GM21576 (cell line): ENCODE measurements around the gene DNAH3.
"Not testable (repeated sequence)": the region's sequence is repeated elsewhere in the genome, so short reads cannot be mapped to it uniquely, and the experiment has no call there.

Experiments
- ATAC-seq: cut with Tn5 transposase; IDR thresholded peaks from one replicate; pipeline ENCODE4 v1.9.1; 2021; ENCODE audit warnings: mild to moderate bottlenecking, moderate library complexity; ENCODE audit not compliant: unreplicated experiment

Gene DNAH3

DNA sequence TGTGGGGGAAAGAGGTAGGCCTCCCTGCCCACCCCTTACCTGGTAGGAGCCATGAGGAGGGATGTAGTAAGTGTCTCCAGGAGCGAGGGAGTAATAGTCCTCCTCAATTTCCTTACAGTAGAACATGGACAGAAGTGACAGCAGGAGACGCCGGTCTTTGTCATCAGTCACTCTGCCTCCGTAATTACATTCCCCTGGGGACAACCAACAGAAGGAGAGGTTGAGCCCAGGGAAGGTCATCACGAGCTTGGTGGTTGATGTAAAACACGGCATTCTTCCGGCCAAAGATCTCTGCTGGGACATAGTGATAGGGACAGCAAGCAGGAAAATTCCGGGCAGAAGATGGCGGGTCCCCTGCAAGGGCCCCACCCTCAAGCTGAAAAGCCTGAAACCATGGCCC is 202.2 kb downstream of the DNAH3 start:
- ATAC-seq: no peak

DNA sequence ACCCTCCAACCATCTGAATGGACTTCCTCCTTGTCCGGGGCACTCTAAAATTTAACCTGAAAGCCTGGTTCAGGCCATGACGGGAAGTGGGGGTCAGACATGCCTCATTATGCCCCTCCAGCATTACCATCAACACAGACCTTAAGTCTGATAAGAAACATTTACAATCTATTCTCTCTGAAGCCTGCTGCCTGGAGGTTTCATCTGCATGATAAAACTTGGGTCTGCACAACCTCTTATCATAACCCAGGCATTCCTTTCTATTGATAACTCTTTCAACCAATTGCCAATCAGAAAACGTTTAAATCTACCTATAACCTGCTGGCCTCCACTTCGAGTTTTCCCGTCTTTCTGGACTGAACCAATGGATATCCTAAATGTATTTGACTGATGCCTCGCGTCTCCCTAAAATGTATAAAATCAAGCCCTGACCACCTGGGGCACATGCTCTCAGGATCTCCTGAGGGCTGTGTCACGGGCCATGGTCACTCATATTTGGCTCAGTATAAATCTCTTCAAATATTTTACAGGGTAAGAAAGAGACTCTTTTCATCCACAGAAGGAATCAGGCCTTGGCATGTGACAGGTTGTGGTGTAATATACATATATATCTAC is 204.5 kb downstream of the DNAH3 start:
- no peak for ATAC-seq

DNA sequence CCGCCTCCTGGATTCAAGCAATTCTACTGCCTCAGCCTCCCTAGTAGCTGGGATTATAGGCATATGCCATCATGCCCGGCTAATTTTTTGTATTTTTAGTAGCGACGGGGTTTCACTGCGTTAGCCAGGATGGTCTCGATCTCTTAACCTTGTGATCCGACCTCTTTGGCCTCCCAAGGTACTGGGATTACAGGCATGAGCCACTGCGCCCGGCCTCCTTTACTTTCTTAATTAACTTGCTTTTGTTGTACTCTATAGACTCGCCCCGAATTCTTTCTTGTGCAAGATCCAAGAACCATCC is 205.1 kb downstream of the DNAH3 start:
- ATAC-seq: not testable (repeated sequence)

DNA sequence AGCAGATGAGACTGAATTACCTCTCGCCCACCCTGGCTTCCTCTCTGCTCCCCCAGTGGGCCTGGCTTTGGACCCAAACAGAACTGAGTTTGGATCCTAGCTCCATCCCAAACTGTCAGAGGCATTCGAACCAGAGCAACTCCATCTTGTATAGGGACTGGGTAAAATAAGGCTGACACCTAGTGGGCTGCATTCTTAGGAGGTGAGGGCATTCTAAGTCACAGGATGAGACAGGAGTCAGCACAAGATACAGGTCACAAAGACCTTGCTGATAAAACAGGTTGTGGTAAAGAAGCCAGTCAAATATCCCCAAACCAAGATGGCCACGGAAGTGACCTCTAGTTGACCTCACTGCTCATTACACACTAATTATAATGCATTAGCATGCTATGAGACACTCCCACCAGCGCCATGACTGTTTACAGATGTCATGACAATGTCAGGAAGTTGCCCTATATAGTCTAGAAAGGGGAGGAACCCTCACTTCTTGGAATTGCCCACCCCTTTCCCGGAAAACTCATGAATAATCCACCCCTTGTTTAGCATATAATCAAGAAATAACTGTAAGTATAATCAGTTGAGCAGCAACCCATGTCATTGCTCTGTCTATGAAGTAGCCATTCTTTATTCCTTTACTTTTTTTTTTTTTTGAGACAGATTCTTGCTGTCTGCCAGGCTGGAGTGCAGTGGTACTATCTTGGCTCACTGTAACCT is 205.6 kb downstream of the DNAH3 start:
- no peak for ATAC-seq

DNA sequence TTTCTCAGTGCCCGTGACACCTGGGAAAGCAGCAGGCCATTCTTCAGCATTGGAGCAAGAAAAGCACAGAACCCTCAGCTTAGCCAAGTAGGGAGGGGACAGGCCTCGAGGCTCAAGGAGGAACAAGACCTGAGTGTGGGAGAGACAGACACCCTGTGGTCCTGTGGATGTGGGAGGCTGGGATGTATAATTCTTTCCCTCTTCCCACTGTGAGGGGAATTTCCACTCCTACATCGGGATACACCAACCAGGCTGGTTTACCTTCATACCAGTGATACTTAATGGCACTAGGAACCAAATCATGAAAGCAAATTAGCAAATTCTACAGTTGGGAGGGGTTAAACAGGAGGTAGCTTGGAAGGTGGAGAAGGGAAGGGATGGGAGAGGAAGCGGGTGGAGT is 208.4 kb downstream of the DNAH3 start:
- ATAC-seq: no peak

DNA sequence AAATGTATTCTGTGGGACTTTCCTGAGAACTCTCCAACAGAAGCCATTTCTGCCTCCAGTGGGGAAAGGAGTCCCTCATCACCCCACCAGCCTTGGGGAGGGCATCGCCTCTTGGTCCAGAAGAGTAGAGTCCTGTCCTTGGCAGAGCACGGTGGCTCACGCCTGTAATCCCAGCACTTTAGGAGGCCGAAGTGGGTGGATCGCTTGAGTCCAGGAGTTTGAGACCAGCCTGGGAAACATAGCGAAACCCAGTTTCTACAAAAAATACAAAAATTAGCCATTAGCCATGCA is 209.1 kb downstream of the DNAH3 start:
- ATAC-seq: no peak

DNA sequence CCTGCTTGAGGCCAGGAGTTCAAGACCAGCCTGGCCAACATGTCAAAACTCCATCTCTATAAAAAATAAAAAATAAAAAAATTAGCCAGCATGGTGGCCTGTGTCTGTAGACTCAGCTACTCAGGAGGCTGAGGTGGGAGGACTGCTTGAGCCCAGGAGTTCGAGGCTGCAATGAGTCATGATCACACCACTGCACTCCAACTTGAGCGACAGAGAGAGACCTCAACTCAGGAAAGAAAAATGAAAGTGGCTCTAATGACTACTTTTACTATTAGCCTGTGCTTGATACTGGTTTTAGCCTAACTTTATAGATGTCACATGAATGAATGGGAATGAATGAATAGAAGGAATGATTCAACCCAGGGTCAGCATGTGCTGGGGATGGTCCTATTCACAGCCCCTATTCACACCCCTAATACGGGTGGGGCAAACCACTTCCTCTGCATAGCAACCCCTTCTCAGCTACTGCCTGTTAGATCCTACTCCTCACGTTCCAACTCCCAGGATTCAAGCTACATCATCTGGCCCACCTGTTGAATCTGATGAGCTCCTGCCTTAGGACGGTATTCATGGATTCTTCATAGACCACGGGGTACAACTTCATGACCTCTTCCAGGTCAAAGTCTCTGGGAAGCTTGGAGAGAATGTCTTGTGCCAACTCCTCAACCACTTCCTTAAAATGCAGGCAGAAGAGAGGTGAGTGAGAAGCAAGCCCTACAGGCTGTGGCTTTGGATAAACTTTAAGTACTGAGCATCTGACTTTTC is 209.6 kb downstream of the DNAH3 start:
- no peak for ATAC-seq

DNA sequence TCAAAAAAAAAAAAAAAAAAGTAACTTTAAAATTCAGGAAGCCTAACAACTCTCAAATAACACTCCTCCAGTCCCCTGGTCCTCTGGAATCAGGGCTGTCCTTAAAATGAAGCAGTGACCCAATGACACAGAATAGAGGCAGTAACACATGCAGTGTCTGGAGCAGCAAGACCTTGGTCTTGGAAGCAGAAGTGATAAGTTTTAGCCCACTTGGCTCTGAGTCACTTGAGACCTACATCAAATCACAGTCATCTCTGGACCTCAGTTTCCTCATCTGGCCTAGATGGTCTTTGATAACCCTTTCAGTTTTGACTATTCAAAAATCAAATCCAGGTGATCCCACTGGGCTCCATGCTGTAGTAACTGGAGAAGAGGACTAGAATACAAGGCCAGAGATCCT is 211.0 kb downstream of the DNAH3 start:
- ATAC-seq: no peak

DNA sequence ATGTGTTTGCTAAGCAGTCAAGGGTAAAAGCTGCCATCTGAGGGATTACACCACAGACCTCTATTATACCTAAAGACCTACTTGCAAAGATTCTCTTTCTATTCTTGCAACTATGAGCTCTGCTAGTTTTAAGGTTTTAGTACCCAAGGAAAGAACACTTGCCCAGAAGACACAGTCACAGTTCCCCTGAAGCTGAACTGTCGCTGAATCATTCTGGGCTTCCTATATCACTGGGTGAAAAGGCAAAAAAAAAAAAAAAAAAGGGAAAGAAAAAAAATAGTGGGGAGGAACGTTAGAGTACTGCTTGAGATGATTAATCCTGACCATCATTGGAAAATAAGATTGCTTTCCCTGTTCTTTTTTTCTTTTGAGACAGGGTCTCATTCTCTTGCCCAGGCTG is 212.2 kb downstream of the DNAH3 start:
- no peak for ATAC-seq

DNA sequence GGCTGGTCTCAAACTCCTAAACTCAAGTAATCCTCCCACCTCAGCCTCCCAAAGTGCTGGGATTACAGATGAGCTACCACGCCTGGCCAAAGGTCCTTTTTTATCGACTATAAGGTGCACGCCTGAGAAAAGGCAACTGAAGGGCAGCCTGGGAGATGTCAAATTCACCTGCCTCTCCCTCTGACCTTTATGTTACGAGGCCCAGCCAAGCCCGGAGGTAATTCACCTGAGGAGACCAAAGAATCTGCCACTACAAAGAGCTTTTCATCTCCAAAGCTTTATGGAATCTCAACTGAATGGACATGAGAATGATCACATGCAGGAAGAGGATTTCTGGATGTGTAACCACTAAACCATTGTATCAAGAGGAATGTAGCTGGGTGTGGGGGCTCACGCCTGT is 212.9 kb downstream of the DNAH3 start:
- ATAC-seq: no peak

DNA sequence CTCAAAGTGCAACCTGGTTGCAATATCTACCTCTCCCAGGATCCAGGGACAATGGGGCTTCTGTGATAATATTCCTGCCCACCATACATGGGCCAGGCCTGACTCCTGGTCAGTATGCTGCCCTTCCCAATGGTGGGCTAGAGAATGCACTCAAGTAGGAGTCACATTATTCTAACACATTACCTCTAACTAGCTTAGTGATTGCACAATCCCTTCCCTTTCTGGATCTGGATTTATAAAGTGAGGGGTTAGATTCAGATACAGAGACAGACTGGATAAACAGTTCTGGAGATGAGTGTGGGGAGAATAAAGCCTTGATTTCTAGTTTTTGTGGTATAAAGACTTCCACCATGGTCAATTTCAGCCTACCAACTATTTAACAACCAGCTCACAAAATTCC is 217.1 kb downstream of the DNAH3 start:
- ATAC-seq: no peak

DNA sequence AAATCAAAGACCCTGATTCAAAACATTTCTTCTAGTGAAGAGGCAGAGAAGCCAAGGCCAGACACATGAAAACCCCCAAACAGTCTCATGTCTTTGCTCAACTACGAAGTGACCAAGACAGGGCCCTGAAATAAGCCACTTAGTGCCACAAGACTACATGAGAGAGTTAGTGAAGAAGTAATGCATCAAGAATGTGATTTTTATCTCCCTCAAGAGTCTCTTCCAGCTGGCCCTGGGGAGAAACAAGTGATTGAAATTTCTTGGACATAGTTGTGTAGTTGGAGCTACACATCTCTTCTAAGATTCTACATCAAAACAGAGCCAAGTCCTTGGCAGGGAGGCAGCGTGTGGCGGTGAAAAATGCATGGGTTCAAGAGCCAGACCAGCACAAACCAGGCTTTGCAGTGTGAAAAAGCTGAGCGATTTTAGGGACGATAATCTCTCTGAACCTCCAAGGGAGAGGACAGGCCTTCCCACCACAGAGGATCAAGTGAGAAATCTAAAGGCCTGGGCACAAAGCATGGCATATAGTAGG is 219.5 kb downstream of the DNAH3 start:
- ATAC-seq: no peak

DNA sequence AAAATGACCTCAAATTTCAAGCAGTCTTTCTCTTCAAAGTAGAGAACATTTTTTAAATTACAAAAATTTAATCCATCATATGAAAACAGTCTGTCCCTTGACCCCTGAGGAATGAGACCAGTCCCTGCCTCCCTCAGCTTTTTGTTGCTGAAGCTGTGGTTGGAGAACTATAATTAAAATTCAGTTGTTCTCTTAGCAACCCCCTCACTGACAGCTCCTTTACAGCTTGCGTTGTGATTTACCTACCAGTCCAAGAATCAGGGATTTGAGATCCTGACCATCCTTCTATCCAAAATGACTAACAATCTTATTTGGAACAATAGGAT is 220.3 kb downstream of the DNAH3 start:
- ATAC-seq: no peak

DNA sequence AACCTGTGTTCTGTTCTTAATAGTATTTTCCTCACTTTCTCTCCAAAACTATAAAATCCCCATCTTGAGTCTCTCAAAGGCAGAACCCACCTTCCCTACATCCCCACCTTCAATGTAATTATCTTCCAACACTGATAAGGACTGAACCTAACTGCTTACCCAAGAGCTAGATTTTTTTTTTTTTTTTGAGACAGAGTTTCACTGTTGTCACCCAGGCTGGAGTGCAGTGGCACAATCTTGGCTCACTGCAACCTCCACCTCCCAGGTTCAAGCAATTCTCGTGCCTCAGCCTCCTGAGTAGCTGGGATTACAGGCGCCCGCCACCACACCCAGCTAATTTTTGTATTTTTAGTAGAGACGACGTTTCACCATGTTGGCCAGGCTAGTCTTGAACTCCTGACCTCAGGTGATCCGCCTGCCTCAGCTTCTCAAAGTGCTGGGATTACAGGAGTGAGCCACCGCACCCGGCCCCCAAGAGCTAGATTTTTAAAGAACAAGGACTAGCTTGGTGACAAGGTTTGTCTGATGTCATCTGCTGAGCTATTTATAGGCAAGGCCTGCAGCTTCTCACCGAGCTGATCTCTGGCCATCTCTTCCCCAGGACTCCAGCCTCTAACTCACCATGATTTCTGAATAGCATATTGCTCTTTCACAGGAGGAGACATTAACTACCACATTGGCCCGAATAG is 220.8 kb downstream of the DNAH3 start:
- ATAC-seq: not testable (repeated sequence)

DNA sequence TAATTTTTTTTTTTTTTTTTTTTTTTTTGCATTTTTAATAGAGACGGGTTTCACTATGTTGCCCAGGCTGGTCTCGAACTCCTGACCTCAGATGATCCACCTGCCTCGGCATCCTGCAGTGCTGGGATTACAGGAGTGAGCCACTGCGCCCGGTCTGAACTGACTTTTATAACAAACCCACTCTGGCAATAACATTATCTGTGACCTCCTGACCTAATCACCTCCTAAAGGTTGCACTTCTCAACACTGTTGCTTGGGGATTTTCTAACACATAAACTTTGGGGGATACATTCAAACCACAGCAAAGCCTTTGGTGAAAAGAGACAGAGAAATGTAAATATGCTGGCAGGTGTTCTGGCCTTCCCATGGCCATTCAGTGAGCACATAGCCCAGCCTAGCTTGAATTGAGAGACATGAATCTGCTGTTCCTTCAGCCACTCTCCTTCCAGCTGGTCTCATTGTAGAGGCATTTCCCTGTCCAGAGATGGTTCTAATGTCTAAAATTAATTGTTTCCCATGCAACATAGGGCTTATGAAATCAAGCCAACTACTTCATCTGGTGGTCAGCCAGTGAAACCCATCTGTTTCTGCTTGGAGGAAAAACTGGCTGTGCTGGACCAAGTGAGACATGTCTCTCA is 221.8 kb downstream of the DNAH3 start:
- no peak for ATAC-seq

DNA sequence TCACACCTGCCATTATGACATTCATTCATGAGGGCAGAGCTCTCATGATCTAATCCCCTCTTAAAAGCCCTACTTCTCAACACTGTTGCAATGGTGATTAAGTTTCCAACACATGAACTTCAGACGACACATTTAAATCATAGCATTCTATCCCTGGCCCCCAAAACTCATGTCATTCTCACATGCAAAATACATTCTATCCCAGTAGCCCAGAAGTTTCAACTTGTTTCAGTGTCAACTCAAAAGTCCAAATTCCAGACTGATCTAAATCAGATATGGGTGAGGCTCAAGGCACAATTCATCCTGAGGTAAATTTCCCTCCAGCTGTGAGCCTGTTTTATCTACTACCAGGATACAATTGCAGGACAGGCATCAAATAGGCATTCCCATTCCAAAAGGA is 224.9 kb downstream of the DNAH3 start:
- ATAC-seq: no peak

DNA sequence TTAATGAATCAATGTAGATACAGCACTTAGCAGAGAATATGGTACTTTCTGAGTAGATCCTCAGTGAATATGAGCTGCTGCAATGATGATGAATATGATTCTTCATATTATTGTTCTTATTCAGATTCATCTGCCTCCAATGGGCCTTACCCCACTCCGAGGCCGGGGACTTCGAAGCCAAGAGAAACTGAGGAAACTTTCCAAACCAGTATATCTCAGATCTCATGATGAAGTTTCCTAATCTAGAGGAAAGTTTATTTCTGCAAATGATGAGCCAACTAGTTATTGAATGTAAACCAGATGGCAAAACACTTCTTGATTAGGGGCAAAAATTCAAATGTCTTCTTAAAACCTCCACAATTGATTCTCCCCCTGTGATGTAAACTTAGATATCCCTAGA is 226.8 kb downstream of the DNAH3 start:
- ATAC-seq: no peak

DNA sequence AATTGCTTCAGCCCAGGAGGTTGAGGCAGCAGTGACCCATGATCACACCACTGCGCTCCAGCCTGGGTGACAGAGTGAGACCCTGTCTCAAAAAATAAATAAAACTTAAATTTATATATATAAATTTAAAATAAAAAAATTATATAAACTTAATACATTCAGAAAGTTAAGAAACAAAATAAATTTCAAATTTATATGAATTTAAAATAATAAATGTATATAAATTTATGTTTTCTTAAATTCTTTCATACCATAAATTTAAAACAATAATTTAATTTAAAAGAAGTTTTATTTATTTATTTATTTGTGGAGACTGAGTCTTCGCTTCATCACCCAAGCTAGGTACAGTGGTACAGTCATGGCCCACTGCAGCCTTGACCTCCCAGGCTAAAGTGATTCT is 229.8 kb downstream of the DNAH3 start:
- ATAC-seq: no peak

DNA sequence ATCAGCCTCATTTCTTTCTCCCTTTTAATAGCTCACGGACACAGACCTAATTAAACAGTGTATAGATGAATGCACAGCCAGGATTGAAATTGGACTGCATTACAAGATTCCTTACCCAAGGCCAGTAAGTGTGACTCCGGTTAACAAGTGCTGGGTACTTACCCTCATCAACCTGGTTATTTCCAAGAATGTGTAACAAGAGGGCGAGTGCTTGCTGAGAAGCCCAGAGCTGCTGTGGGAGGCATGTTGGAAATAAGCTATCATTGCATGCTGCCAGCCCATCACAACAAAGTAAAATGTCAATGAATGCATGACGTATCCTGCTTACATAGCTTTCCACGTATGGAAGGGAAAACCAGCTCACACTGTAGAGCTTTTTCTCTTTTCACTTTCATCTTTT is 230.6 kb downstream of the DNAH3 start:
- ATAC-seq: no peak

DNA sequence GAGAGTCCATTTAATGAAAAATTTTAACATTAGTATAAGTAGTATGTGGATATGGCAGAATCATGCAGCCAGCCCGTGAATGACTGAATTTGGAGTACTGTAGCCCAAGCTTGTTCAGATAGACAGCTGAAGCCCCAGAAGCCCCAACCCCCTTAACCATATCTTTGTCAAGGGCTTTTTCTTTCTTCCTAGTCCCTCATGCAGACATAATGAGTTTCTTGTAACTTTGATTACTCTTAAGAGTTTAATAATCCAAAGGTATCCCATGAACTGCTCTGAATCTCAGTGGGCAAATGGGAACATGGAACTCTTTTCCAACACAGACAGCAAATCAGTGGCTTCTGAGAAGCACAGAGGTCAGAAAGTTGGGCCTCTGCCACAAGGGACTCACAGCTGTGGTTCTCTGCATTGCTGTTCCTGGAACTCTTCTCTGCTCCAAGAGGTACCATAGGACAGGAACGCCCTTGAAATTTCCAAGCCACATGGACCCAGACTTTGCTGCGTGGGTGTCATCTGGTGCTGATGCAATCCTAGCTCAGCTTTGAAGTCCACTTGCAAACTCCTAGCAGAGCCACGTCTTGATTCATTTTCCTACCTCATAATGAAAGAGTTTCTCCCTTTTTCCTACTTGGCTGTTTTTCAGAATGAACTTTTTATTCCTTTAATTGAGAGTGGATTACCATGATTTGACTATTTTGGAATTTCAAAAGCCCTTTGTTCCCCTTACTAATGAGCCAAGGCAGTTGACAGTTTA is 232.0 kb downstream of the DNAH3 start:
- no peak for ATAC-seq

DNA sequence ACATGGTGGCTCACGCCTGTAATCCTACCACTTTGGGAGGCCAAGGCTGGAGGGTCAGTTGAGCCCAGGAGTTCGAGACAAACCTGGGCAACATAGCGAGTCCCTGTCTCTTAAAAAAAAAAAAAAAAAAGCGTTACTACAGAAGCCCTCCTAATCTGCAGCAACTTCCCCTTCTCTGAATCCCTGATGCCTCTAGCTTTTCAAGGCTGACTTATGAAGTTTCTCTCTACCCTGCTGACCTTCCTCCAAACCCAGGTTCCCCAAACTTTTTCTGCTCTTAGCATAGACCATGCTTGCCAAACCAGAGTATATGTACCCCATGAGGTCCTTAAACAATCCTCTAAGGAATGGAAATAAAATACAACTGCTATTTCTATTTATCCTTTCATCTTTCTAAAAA is 233.7 kb downstream of the DNAH3 start:
- no peak for ATAC-seq
